BE2C (cell line): ENCODE data around the gene CCDC9B.

Experiments used
- DNase-seq: peaks from one replicate; pipeline ENCODE4 v3.0.0-alpha.2; 2020
- H3K27me3 ChIP-seq: fragments of 250-450 bp; sonication (Bioruptor Pico); 2 replicates; pipeline ENCODE4 v1.5.1; 2020; ENCODE audit warnings: mild to moderate bottlenecking
- H3K36me3 ChIP-seq: fragments of 250-450 bp; sonication (Bioruptor Pico); 2 replicates; pipeline ENCODE4 v1.5.1; 2020; ENCODE audit warnings: mild to moderate bottlenecking
- H3K4me1 ChIP-seq: fragments of 250-450 bp; sonication (Bioruptor Pico); 2 replicates; pipeline ENCODE4 v1.5.1; 2020
- H3K4me3 ChIP-seq: 2 replicates; pipeline ENCODE4 v1.5.1; 2011; ENCODE audit warnings: low read depth, low read length
- H3K9me3 ChIP-seq: fragments of 250-450 bp; sonication (Bioruptor Pico); 2 replicates; pipeline ENCODE4 v1.5.1; 2020
- TF ChIP-seq, protein P1 (sequence below): IDR thresholded peaks from 2 replicates; pipeline ENCODE4 v1.5.1; 2012; ENCODE audit warnings: mild to moderate bottlenecking, low read depth, low read length

CCDC9B gene

GRCh38 chr15:40310993-40311392 lies 29.7 kb downstream of the CCDC9B start:
- TF ChIP-seq, protein P1, sequence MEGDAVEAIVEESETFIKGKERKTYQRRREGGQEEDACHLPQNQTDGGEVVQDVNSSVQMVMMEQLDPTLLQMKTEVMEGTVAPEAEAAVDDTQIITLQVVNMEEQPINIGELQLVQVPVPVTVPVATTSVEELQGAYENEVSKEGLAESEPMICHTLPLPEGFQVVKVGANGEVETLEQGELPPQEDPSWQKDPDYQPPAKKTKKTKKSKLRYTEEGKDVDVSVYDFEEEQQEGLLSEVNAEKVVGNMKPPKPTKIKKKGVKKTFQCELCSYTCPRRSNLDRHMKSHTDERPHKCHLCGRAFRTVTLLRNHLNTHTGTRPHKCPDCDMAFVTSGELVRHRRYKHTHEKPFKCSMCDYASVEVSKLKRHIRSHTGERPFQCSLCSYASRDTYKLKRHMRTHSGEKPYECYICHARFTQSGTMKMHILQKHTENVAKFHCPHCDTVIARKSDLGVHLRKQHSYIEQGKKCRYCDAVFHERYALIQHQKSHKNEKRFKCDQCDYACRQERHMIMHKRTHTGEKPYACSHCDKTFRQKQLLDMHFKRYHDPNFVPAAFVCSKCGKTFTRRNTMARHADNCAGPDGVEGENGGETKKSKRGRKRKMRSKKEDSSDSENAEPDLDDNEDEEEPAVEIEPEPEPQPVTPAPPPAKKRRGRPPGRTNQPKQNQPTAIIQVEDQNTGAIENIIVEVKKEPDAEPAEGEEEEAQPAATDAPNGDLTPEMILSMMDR, result no peak
- H3K9me3 ChIP-seq, result no peaks in the 10 kb centered on the region
- H3K27me3 ChIP-seq, result no peaks in the 10 kb centered on the region
- no peaks in the 10 kb centered on the region for H3K36me3 ChIP-seq
- no peak for DNase-seq
- no peaks in the 10 kb centered on the region for H3K4me1 ChIP-seq
- H3K4me3 ChIP-seq, result no peak overlapping the region

GRCh38 chr15:40310001-40310959 lies 30.5 kb downstream of the CCDC9B start:
- H3K36me3 ChIP-seq, result no peaks in the 10 kb centered on the region
- peak; percentile 86 for DNase-seq
- TF ChIP-seq, protein P1, result peak; percentile 98
- H3K4me1 ChIP-seq, result no peaks in the 10 kb centered on the region
- H3K27me3 ChIP-seq, result no peaks in the 10 kb centered on the region
- no peaks in the 10 kb centered on the region for H3K9me3 ChIP-seq
- H3K4me3 ChIP-seq, result no peak overlapping the region

DNA sequence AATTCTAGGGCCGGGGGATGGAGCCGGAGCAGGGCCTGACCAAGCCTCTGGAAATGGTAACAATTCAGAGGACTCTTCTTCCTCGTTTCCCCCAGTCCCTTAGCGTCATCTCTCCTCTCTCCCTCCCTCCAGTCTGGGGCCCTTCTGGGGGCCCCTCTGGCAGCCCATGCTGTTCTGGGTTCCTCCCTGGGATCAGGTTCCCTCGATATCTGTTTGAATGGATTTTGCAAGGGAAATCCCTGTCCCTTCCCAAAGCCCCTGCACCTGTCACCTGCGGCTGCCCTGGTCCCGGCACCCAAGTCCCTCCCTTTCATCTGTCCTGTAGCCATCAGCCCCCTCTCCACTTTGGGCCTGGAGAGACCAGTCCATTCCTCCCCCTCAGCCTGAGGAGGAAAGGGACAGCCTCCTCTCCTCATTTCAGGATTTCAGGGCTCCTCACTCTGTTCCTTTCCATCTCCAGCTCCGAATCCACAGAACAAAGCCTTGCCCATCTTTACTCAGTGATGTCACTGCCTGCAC lies 31.3 kb downstream of the CCDC9B start:
- Histone ChIP-seq H3K9me3 (no peaks in the 10 kb centered on the region), H3K36me3 (no peaks in the 10 kb centered on the region), H3K4me1 (no peaks in the 10 kb centered on the region), H3K4me3 (no peak overlapping the region), H3K27me3 (no peaks in the 10 kb centered on the region)
- TF ChIP-seq, protein P1, result no peak
- no peak for DNase-seq

- H3K9me3 ChIP-seq, result no peaks in the 10 kb centered on the region
- DNase-seq, result peak; percentile 45
- TF ChIP-seq, protein P1, result peak; percentile 37
- no peaks in the 10 kb centered on the region for H3K4me1 ChIP-seq
- H3K4me3 ChIP-seq, result no peak within 1 kb of the TSS
- no peaks in the 10 kb centered on the region for H3K36me3 ChIP-seq
- H3K27me3 ChIP-seq, result no peaks in the 10 kb centered on the region
These were observed 33.1 kb downstream of the CCDC9B start, which contains the start of gene PLCB2 for GRCh38 chr15:40307421-40308211. Gene PLCB2, minus strand, starts transcription at chr15:40307935. Its CDS starts 263 bp downstream, at chr15:40307672.

DNA sequence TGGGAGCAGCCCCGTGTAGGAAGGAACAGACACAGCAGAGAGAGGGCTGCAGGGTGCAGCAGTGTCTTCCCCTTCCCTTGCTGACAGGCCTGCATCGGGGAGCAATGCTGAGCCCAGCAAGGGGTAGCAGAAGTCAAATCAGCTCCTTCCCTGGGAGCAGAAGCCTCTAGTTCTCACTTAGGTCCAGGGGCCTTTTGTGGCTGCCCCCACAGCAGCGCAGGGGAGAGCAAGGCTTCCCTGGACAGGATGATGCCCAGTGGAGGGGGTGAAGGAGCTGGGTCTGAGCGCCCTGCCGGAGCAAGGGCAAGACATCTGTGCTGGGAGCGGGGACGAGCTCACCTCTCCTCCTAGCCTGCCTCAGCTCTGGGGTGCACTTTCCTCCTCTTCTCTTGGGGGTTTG lies 33.8 kb downstream of the CCDC9B start:
- TF ChIP-seq, protein P1, result no peak
- DNase-seq, result no peak
- Histone ChIP-seq H3K4me1 (peaks cover 6% of the 10 kb centered on the region), H3K4me3 (no peak overlapping the region), H3K27me3 (no peaks in the 10 kb centered on the region), H3K9me3 (no peaks in the 10 kb centered on the region), H3K36me3 (no peaks in the 10 kb centered on the region)
